GM23338 (cell line): ENCODE results near the gene SF3B3. TPM values are rescaled to one million over a fixed set of nuclear protein-coding genes. Genes with fewer than 3 reads are reported as not detected.

Source experiments
- ATAC-seq: fragments of 200-7000 bp; cut with Tn5 transposase; 3 replicates; pipeline ENCODE4 v1.9.1; 2020
- DNase-seq: peaks from one replicate; pipeline ENCODE4 v3.0.0-alpha.2; 2015; ENCODE audit warnings: low spot score
- H2AFZ ChIP-seq: fragments of 200-600 bp; sonication (generic); 2 replicates; pipeline ENCODE4 v1.8.0; 2016; ENCODE audit warnings: antibody characterized with exemption, mild to moderate bottlenecking, moderate library complexity
- H3F3A ChIP-seq: fragments of 200-600 bp; sonication (generic); replicated peaks from 2 replicates; pipeline ENCODE4 v1.8.0; 2017; ENCODE audit warnings: antibody characterized with exemption, mixed run types, low read depth
- H3K27ac ChIP-seq: fragments of 200-600 bp; sonication (generic); 2 replicates; pipeline ENCODE4 v1.6.1; 2016; ENCODE audit warnings: low read depth
- H3K27me3 ChIP-seq: fragments of 200-600 bp; sonication (generic); 2 replicates; pipeline ENCODE4 v1.8.0; 2016; ENCODE audit warnings: mild to moderate bottlenecking, mixed run types, moderate library complexity; ENCODE audit not compliant: insufficient read depth
- H3K36me3 ChIP-seq: fragments of 200-600 bp; sonication (generic); 2 replicates; pipeline ENCODE4 v1.8.0; 2016; ENCODE audit warnings: mild to moderate bottlenecking; ENCODE audit not compliant: insufficient read depth
- H3K4me1 ChIP-seq: fragments of 200-600 bp; sonication (generic); 2 replicates; pipeline ENCODE4 v1.8.0; 2016; ENCODE audit warnings: mild to moderate bottlenecking, moderate library complexity; ENCODE audit not compliant: insufficient read depth
- H3K4me2 ChIP-seq: fragments of 200-600 bp; sonication (generic); 2 replicates; pipeline ENCODE4 v1.7.1; 2017; ENCODE audit warnings: mixed run types
- H3K4me3 ChIP-seq: fragments of 200-600 bp; sonication (generic); 2 replicates; pipeline ENCODE4 v1.6.1; 2016; ENCODE audit warnings: mixed run types
- H3K79me2 ChIP-seq: fragments of 200-600 bp; sonication (generic); replicated peaks from 2 replicates; pipeline ENCODE4 v1.8.0; 2017; ENCODE audit warnings: mild to moderate bottlenecking; ENCODE audit not compliant: insufficient read depth
- H3K9me2 ChIP-seq: fragments of 200-600 bp; sonication (generic); 2 replicates; pipeline ENCODE4 v1.8.0; 2017; ENCODE audit not compliant: insufficient read depth
- H4K20me1 ChIP-seq: fragments of 200-600 bp; sonication (generic); replicated peaks from 2 replicates; pipeline ENCODE4 v1.8.0; 2017; ENCODE audit warnings: mild to moderate bottlenecking; ENCODE audit not compliant: insufficient read depth
- H3K27ac Mint-ChIP-seq: 2 replicates; pipeline ENCODE4 v1.8.0; 2020; ENCODE audit warnings: inconsistent platforms, mild to moderate bottlenecking, moderate library complexity, mixed read lengths
- H3K27me3 Mint-ChIP-seq: 3 replicates; pipeline ENCODE4 v1.8.0; 2022; ENCODE audit warnings: low read depth, mild to moderate bottlenecking, moderate library complexity, mixed read lengths, inconsistent platforms; ENCODE audit not compliant: insufficient read depth, poor library complexity
- H3K36me3 Mint-ChIP-seq: 3 replicates; pipeline ENCODE4 v1.8.0; 2021; ENCODE audit warnings: low read depth, mild to moderate bottlenecking, inconsistent platforms, moderate library complexity, mixed read lengths
- H3K4me1 Mint-ChIP-seq: 3 replicates; pipeline ENCODE4 v1.8.0; 2020; ENCODE audit warnings: mild to moderate bottlenecking, inconsistent platforms, mixed read lengths
- H3K4me3 Mint-ChIP-seq: 3 replicates; pipeline ENCODE4 v1.8.0; 2021; ENCODE audit warnings: moderate library complexity, mild to moderate bottlenecking, inconsistent platforms, mixed read lengths
- H3K9me3 Mint-ChIP-seq: 3 replicates; pipeline ENCODE4 v1.8.0; 2020; ENCODE audit warnings: moderate library complexity, mild to moderate bottlenecking, inconsistent platforms, mixed read lengths
- CREB1 ChIP-seq: fragments of 250-450 bp; sonication (Bioruptor Pico); IDR thresholded peaks from 2 replicates; pipeline ENCODE4 v1.5.0; 2020; ENCODE audit warnings: low read depth, mild to moderate bottlenecking, moderate library complexity
- ETS1 ChIP-seq: IDR thresholded peaks from 2 replicates; pipeline ENCODE4 v1.6.1; 2016; ENCODE audit warnings: antibody characterized with exemption
- EZH2 ChIP-seq: fragments of 200-600 bp; sonication (generic); IDR thresholded peaks from one replicate; pipeline ENCODE4 v1.8.0; 2017; ENCODE audit warnings: antibody characterized with exemption, mild to moderate bottlenecking, low read depth; ENCODE audit not compliant: unreplicated experiment
- JUNB ChIP-seq: IDR thresholded peaks from one replicate; pipeline ENCODE4 v1.6.1; 2016; ENCODE audit warnings: antibody characterized with exemption; ENCODE audit not compliant: unreplicated experiment
- NANOG ChIP-seq: IDR thresholded peaks from 2 replicates; pipeline ENCODE4 v1.6.1; 2016; ENCODE audit warnings: antibody characterized with exemption, borderline replicate concordance
- STAT1 ChIP-seq: IDR thresholded peaks from one replicate; pipeline ENCODE4 v1.6.1; 2016; ENCODE audit warnings: antibody characterized with exemption; ENCODE audit not compliant: unreplicated experiment
- ZNF114 ChIP-seq: fragments of 250-450 bp; sonication (Bioruptor Pico); IDR thresholded peaks from 2 replicates; pipeline ENCODE4 v1.5.0; 2020; ENCODE audit warnings: mild to moderate bottlenecking, moderate library complexity
- ZNF331 ChIP-seq: fragments of 250-450 bp; sonication (Bioruptor Pico); IDR thresholded peaks from 2 replicates; pipeline ENCODE4 v1.5.0; 2020; ENCODE audit warnings: low read depth, mild to moderate bottlenecking, moderate library complexity
- ZNF462 ChIP-seq: fragments of 250-450 bp; sonication (Bioruptor Pico); IDR thresholded peaks from 2 replicates; pipeline ENCODE4 v1.5.0; 2020; ENCODE audit warnings: mild to moderate bottlenecking, moderate library complexity
- polyA plus RNA-seq: library from polyadenylated mRNA; unstranded; fragments of >200 nt; fragmentation: Nextera tagmentation; extraction: Ambion mirVana; gene quantifications from 2 replicates; pipeline ENCODE4 v1.2.1, GENCODE V29; 2016
- total RNA-seq: library from RNA; depleted of rRNA; stranded (reverse); fragments of >200 nt; shearing (Covaris generic); gene quantifications from 2 replicates; pipeline ENCODE4 v1.2.3, GENCODE V29; 2014

Gene SF3B3
- total and polyA plus RNA-seq, 2 experiments from 2014 or later: 202 to 289 TPM

GRCh38 chr16:70598937-70599503 is 75.4 kb downstream of the SF3B3 start (continued):
- TF ChIP-seq ZNF462: no peak
- no peak for TF ChIP-seq STAT1
- TF ChIP-seq EZH2: no peak
- TF ChIP-seq ZNF114: no peak
- TF ChIP-seq ZNF331 (CRISPR knock-in tag): no peak
- no peak for TF ChIP-seq ETS1
- no peak for TF ChIP-seq CREB1 (CRISPR knock-in tag)
- TF ChIP-seq JUNB: no peak

GRCh38 chr16:70600730-70601129 is 77.1 kb downstream of the SF3B3 start:
- Histone ChIP-seq H3K36me3 (no peaks in the 10 kb centered on the region), H3K4me1 (no peaks in the 10 kb centered on the region), H3K79me2 (no peaks in the 10 kb centered on the region), H2AFZ (no peak overlapping the region), H3K4me3 (no peak overlapping the region), H4K20me1 (no peaks in the 10 kb centered on the region), H3K9me2 (no peaks in the 10 kb centered on the region), H3F3A (no peaks in the 10 kb centered on the region), H3K4me2 (no peak overlapping the region), H3K27me3 (no peaks in the 10 kb centered on the region), H3K27ac (no peak overlapping the region)
- no peak overlapping the region for H3K4me3 Mint-ChIP-seq
- no peak overlapping the region for H3K27ac Mint-ChIP-seq
- H3K4me1 Mint-ChIP-seq: peaks cover 2% of the 10 kb centered on the region; the same call in 1 of the 3 replicates
- H3K27me3 Mint-ChIP-seq: peaks cover 10% of the 10 kb centered on the region
- H3K9me3 Mint-ChIP-seq: no peaks in the 10 kb centered on the region
- no peak for TF ChIP-seq NANOG
- H3K36me3 Mint-ChIP-seq: no peaks in the 10 kb centered on the region; the same call in 2 of the 3 replicates
- no peak for ATAC-seq
- no peak for DNase-seq
